Measurements from ENCODE around the gene DLD. TPM values are rescaled to one million over a fixed set of nuclear protein-coding genes. Genes with fewer than 3 reads are reported as not detected.

The DLD gene
- total and polyA plus RNA-seq, 2 experiments from 2014 or later, result 38.1 to 76.2 TPM

DNA sequence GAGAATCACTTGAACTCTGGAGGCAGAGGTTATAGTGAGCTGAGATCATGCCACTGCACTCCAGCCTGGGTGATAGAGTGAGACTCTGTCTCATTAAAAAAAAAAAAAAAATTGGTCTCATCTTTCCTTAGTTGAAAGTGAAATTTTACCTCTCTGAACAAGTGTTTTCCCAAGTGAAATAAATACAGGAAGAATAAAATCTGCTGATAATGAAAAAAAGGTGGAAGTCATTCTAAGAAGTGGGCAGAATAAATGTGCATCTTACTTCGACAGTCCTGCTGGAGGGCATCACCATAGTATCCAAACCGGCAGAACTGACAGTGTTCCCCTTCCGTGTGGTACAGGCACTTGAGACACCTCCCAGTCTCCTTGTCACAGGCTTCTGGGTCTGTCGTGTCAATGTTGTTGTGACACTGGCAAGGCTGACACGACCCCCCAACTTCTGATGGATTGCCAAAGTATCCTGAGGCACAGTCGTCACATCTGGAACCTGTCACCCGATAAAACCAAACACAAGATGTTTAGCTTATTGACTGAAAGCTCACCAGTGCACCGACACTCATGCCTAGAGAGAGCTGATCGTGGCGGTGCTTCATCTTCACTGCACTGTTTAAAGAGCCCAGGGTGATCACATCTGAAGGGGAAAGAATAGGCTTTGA is 62.4 kb downstream of the DLD start:
- peaks cover 6% of the 10 kb centered on the region for H3K27me3 Mint-ChIP-seq (ENCODE audit: insufficient read depth, low read depth, poor library complexity)
- H3K4me3 ChIP-seq, result no peak overlapping the region
- no peak overlapping the region for H2AFZ ChIP-seq
- H3K79me2 ChIP-seq (replicated peaks; ENCODE audit: insufficient read depth), result no peaks in the 10 kb centered on the region
- no peak overlapping the region; the same call in 2 of the 3 replicates for H3K4me3 Mint-ChIP-seq
- no peaks in the 10 kb centered on the region for H4K20me1 ChIP-seq (replicated peaks; ENCODE audit: insufficient read depth)
- H3K4me1 ChIP-seq (ENCODE audit: insufficient read depth), result peaks cover 24% of the 10 kb centered on the region
- peak overlapping the region; percentile 34; the same call in 1 of the 2 replicates for H3K4me2 ChIP-seq
- no peaks in the 10 kb centered on the region for H3K9me2 ChIP-seq (ENCODE audit: insufficient read depth)
- H3K4me1 Mint-ChIP-seq, result peaks cover 35% of the 10 kb centered on the region
- 0 out of 2 replicates have a peak overlapping the region, but pooled peaks have one; percentile 34 for H3K27ac ChIP-seq (ENCODE audit: low read depth)
- H3K9me3 Mint-ChIP-seq, result no peaks in the 10 kb centered on the region
- H3K27me3 ChIP-seq (ENCODE audit: insufficient read depth), result no peaks in the 10 kb centered on the region
- TF ChIP-seq JUNB (IDR thresholded peaks at IDR 0.05; ENCODE audit: unreplicated experiment), result no peak
- no peaks in the 10 kb centered on the region for H3K36me3 ChIP-seq (ENCODE audit: insufficient read depth)
- H3F3A ChIP-seq (replicated peaks; ENCODE audit: low read depth), result no peaks in the 10 kb centered on the region
- DNase-seq (ENCODE audit: low spot score) (no peak), ATAC-seq (no peak)
- H3K36me3 Mint-ChIP-seq (ENCODE audit: low read depth), result peaks cover 27% of the 10 kb centered on the region
- no peak overlapping the region for H3K27ac Mint-ChIP-seq

DNA sequence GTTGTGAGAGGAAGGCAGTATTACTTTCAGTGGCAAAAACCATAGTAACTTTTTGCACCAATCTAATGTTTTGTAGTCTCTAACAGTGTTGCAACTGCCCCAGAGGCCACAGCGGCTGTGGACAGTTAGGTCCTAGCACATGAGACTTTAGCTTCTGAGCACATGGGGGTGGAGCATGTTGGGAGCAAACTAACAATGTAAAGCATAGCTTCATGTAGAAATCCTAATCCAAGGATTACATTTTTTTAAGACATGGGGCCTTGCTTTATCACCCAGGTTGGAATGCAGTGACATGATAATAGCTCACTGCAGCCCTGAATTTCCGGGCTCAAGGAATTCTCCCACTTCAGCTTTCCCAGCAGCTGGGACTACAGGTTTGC is 62.9 kb downstream of the DLD start:
- Histone ChIP-seq H3K79me2 (replicated peaks; ENCODE audit: insufficient read depth) (no peaks in the 10 kb centered on the region), H2AFZ (no peak overlapping the region), H3K4me3 (no peak overlapping the region), H4K20me1 (replicated peaks; ENCODE audit: insufficient read depth) (no peaks in the 10 kb centered on the region), H3K36me3 (ENCODE audit: insufficient read depth) (no peaks in the 10 kb centered on the region), H3K27me3 (ENCODE audit: insufficient read depth) (no peaks in the 10 kb centered on the region), H3K4me1 (ENCODE audit: insufficient read depth) (peaks cover 24% of the 10 kb centered on the region), H3K9me2 (ENCODE audit: insufficient read depth) (no peaks in the 10 kb centered on the region), H3K4me2 (no peak overlapping the region; the same call in 1 of the 2 replicates), H3F3A (replicated peaks; ENCODE audit: low read depth) (no peaks in the 10 kb centered on the region), H3K27ac (ENCODE audit: low read depth) (no peak overlapping the region)
- Mint-ChIP-seq H3K27me3 (ENCODE audit: insufficient read depth, low read depth, poor library complexity) (peaks cover 6% of the 10 kb centered on the region), H3K27ac (no peak overlapping the region), H3K36me3 (ENCODE audit: low read depth) (peaks cover 30% of the 10 kb centered on the region), H3K4me1 (peaks cover 38% of the 10 kb centered on the region), H3K9me3 (no peaks in the 10 kb centered on the region), H3K4me3 (no peak overlapping the region)
- DNase-seq (ENCODE audit: low spot score) (no peak), ATAC-seq (no peak)
- TF ChIP-seq JUNB (IDR thresholded peaks at IDR 0.05; ENCODE audit: unreplicated experiment) (no peak), ZNF114 (CRISPR knock-in tag; IDR thresholded peaks at IDR 0.05) (no peak), POLR2AphosphoS5 (IDR thresholded peaks at IDR 0.05; ENCODE audit: low read depth) (no peak), CREB1 (CRISPR knock-in tag; IDR thresholded peaks at IDR 0.05; ENCODE audit: low read depth) (no peak), EZH2 (IDR thresholded peaks at IDR 0.05; ENCODE audit: low read depth, unreplicated experiment) (no peak), NANOG (IDR thresholded peaks at IDR 0.05; ENCODE audit: borderline replicate concordance) (no peak), EZH2phosphoT487 (IDR thresholded peaks at IDR 0.05; ENCODE audit: unreplicated experiment) (no peak), STAT1 (IDR thresholded peaks at IDR 0.05; ENCODE audit: unreplicated experiment) (no peak)
- TF ChIP-seq, protein P1, sequence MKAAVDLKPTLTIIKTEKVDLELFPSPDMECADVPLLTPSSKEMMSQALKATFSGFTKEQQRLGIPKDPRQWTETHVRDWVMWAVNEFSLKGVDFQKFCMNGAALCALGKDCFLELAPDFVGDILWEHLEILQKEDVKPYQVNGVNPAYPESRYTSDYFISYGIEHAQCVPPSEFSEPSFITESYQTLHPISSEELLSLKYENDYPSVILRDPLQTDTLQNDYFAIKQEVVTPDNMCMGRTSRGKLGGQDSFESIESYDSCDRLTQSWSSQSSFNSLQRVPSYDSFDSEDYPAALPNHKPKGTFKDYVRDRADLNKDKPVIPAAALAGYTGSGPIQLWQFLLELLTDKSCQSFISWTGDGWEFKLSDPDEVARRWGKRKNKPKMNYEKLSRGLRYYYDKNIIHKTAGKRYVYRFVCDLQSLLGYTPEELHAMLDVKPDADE (IDR thresholded peaks at IDR 0.05), result no peak
- TF ChIP-seq, protein P2, sequence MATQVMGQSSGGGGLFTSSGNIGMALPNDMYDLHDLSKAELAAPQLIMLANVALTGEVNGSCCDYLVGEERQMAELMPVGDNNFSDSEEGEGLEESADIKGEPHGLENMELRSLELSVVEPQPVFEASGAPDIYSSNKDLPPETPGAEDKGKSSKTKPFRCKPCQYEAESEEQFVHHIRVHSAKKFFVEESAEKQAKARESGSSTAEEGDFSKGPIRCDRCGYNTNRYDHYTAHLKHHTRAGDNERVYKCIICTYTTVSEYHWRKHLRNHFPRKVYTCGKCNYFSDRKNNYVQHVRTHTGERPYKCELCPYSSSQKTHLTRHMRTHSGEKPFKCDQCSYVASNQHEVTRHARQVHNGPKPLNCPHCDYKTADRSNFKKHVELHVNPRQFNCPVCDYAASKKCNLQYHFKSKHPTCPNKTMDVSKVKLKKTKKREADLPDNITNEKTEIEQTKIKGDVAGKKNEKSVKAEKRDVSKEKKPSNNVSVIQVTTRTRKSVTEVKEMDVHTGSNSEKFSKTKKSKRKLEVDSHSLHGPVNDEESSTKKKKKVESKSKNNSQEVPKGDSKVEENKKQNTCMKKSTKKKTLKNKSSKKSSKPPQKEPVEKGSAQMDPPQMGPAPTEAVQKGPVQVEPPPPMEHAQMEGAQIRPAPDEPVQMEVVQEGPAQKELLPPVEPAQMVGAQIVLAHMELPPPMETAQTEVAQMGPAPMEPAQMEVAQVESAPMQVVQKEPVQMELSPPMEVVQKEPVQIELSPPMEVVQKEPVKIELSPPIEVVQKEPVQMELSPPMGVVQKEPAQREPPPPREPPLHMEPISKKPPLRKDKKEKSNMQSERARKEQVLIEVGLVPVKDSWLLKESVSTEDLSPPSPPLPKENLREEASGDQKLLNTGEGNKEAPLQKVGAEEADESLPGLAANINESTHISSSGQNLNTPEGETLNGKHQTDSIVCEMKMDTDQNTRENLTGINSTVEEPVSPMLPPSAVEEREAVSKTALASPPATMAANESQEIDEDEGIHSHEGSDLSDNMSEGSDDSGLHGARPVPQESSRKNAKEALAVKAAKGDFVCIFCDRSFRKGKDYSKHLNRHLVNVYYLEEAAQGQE (IDR thresholded peaks at IDR 0.05; ENCODE audit: unreplicated experiment), result no peak
- TF ChIP-seq, protein P3, sequence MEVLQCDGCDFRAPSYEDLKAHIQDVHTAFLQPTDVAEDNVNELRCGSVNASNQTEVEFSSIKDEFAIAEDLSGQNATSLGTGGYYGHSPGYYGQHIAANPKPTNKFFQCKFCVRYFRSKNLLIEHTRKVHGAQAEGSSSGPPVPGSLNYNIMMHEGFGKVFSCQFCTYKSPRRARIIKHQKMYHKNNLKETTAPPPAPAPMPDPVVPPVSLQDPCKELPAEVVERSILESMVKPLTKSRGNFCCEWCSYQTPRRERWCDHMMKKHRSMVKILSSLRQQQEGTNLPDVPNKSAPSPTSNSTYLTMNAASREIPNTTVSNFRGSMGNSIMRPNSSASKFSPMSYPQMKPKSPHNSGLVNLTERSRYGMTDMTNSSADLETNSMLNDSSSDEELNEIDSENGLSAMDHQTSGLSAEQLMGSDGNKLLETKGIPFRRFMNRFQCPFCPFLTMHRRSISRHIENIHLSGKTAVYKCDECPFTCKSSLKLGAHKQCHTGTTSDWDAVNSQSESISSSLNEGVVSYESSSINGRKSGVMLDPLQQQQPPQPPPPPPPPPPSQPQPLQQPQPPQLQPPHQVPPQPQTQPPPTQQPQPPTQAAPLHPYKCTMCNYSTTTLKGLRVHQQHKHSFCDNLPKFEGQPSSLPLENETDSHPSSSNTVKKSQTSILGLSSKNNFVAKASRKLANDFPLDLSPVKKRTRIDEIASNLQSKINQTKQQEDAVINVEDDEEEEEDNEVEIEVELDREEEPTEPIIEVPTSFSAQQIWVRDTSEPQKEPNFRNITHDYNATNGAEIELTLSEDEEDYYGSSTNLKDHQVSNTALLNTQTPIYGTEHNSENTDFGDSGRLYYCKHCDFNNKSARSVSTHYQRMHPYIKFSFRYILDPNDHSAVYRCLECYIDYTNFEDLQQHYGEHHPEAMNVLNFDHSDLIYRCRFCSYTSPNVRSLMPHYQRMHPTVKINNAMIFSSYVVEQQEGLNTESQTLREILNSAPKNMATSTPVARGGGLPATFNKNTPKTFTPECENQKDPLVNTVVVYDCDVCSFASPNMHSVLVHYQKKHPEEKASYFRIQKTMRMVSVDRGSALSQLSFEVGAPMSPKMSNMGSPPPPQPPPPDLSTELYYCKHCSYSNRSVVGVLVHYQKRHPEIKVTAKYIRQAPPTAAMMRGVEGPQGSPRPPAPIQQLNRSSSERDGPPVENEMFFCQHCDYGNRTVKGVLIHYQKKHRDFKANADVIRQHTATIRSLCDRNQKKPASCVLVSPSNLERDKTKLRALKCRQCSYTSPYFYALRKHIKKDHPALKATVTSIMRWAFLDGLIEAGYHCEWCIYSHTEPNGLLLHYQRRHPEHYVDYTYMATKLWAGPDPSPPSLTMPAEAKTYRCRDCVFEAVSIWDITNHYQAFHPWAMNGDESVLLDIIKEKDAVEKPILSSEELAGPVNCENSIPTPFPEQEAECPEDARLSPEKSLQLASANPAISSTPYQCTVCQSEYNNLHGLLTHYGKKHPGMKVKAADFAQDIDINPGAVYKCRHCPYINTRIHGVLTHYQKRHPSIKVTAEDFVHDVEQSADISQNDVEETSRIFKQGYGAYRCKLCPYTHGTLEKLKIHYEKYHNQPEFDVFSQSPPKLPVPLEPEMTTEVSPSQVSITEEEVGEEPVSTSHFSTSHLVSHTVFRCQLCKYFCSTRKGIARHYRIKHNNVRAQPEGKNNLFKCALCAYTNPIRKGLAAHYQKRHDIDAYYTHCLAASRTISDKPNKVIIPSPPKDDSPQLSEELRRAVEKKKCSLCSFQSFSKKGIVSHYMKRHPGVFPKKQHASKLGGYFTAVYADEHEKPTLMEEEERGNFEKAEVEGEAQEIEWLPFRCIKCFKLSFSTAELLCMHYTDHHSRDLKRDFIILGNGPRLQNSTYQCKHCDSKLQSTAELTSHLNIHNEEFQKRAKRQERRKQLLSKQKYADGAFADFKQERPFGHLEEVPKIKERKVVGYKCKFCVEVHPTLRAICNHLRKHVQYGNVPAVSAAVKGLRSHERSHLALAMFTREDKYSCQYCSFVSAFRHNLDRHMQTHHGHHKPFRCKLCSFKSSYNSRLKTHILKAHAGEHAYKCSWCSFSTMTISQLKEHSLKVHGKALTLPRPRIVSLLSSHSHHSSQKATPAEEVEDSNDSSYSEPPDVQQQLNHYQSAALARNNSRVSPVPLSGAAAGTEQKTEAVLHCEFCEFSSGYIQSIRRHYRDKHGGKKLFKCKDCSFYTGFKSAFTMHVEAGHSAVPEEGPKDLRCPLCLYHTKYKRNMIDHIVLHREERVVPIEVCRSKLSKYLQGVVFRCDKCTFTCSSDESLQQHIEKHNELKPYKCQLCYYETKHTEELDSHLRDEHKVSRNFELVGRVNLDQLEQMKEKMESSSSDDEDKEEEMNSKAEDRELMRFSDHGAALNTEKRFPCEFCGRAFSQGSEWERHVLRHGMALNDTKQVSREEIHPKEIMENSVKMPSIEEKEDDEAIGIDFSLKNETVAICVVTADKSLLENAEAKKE (CRISPR knock-in tag; IDR thresholded peaks at IDR 0.05), result no peak

All from GM23338 (cell line).